Right lobe of liver (tissue), 6 donors: ENCODE measurements around the gene RAB28. TPM values are rescaled to one million over a fixed set of nuclear protein-coding genes. Genes with fewer than 3 reads are reported as not detected.

Experiments
- ATAC-seq, 4 donors: fragments of 200-7000 bp; cut with Tn5 transposase; one replicate each; pipeline ENCODE4 v1.9.1; 2020; ENCODE audit warnings: mild to moderate bottlenecking in 4 of 4, moderate library complexity in 4 of 4
- DNase-seq, 3 donors: peaks; one replicate each; pipeline ENCODE4 v3.0.0-alpha.2; 2020
- H3K27ac ChIP-seq, 3 donors: fragments of 200-600 bp; one replicate each; pipeline ENCODE4 v1.8.0; 2022
- H3K27me3 ChIP-seq, 2 donors: fragments of 200-600 bp; one replicate each; pipeline ENCODE4 v1.8.0; 2022
- H3K36me3 ChIP-seq, 4 donors: fragments of 200-600 bp; sonication (generic) in 1 of 4; one replicate each; pipeline versions ENCODE4 v1.5.1 to v1.8.0; 2017 to 2022; ENCODE audit warnings: control low read depth in 1 of 4
- H3K4me1 ChIP-seq, 4 donors: fragments of 200-600 bp; sonication (generic) in 1 of 4; one replicate each; pipeline versions ENCODE4 v1.5.1 to v1.8.0; 2017 to 2022; ENCODE audit warnings: control low read depth in 1 of 4
- H3K4me3 ChIP-seq, 3 donors: fragments of 200-600 bp; one replicate each; pipeline ENCODE4 v1.8.0; 2022
- H3K9me3 ChIP-seq, 4 donors: fragments of 200-600 bp; sonication (generic) in 1 of 4; one replicate each; pipeline versions ENCODE4 v1.5.1 to v1.8.0; 2017 to 2022; ENCODE audit warnings: control low read depth in 1 of 4
- POLR2A ChIP-seq: fragments of 450-650 bp; IDR thresholded peaks from one replicate; pipeline ENCODE4 v1.6.1; 2017; ENCODE audit warnings: antibody characterized with exemption, mild to moderate bottlenecking
- WGBS: methylation state at CpG from one replicate; pipeline ENCODE4 v1.1.6; 2018; ENCODE audit warnings: low coverage, low lambda C conversion rate; ENCODE audit not compliant: insufficient coverage; ENCODE audit errors: missing lambda C conversion rate; 5-methylcytosine and 5-hydroxymethylcytosine counted together
- intact Hi-C, 2 donors: fragments of 100-400 bp; cut with DNase I; formaldehyde crosslinking; loops; one replicate each; pipeline versions ENCODE4 v1.11.2 to v1.14.1; 2022
- total RNA-seq, 6 experiments: library from RNA; depleted of rRNA in 2 of 6; stranded (reverse); fragments of >200 nt in 2 of 6; fragmentation: NEBNext Ultra II Directional in 3 of 6; extraction: Animal tissue kit (Norgen Biotek cat#: 25700) in 3 of 6; gene quantifications; one replicate each; pipeline versions ENCODE4 v1.1.0 to v1.2.4, GENCODE V29; 2016 to 2023
- TF ChIP-seq, protein P1 (sequence below), 4 donors: fragments of 200-600 bp in 3 of 4; fragments of 450-650 bp in 1 of 4; IDR thresholded peaks; one replicate each; pipeline versions ENCODE4 v1.5.1 to v1.8.0; 2016 to 2022; ENCODE audit warnings: antibody characterized with exemption in 4 of 4, mild to moderate bottlenecking in 2 of 4
- donor health status: DM: no; HTN: yes; CAD: no.
- donor health status: DM: no; HTN: no; CAD: no.
- donor health status: DM: no; HTN: no; CAD: no.
- donor health status: DM: no; HTN: yes; CAD: no.
- donor health status: DM: no; HTN: yes; CAD: no.

Gene RAB28
- total RNA-seq, 6 experiments from 2014 or later: 3.8 to 5.8 (median 5.1) TPM

DNA sequence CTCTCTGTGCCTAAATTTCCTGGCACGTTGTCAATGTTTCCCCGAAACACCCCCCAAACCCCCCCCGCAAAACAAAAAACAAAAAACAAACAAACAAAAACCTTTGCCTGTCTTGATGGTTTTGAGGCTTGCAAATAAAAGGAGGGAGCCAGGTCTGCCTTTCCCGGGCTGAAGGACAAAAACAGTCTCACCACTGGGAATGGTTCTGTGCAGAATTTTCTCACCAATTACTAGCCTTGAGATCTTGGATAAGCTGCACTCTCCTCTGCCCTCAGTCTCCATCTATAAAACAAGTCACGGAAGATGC is 44.6 kb upstream of the RAB28 start:
- WGBS: 3% methylated on average over 5 of the region's 5 CpGs
- no peak for DNase-seq

DNA sequence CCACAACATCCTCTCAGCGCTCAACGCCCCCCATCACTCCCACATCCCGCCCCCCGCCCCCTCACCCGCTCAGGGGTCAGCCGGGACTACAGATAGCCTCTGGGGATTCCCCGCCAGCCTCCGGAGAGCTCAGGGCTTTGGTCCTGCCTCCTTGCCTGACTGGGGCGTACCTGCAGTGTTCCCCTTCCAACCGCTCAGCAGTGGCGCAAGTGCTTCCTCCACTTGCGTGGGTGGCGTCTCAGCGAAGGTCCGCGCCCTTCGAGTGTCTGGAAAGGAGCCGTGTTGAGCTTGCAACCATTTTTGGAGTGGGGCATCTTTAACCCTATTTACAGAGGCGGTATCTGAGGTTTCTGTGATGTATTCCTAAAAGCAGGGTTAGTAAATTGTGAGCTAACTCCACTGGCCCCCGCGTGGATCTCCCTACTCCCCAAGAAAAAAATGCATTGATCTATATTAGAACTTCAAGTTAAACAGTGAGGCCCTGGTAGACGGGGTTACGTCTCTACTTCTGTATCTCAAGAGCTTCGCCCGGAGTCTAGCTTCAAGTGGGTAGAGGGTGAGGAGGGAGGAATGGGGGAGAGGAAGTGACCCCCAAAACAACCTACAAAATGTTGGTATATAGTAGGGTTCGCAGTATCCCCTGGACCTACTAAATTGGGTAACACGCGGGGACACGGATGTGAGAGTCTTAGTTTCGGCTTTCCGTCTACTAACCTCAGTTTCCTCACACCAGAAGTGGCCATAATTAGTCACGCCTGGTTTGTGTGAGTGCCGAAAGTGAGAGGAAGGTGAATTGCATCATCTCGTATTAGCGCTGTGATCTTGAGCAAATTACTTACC is 44.1 kb upstream of the RAB28 start:
- ATAC-seq: no peak

More for the DNA sequence above, 44.6 kb upstream of the RAB28 start:
- Histone ChIP-seq H3K27ac (no peak overlapping the region), H3K9me3 (no peaks in the 10 kb centered on the region), H3K27me3 (peaks cover 8 to 43% of the 10 kb centered on the region in 2 donors), H3K4me3 (no peak overlapping the region), H3K4me1 (peaks cover 0 to 5% (median 0%) of the 10 kb centered on the region in 4 donors), H3K36me3 (no peaks in the 10 kb centered on the region)
- TF ChIP-seq POLR2A: no peak
- TF ChIP-seq, protein P1, sequence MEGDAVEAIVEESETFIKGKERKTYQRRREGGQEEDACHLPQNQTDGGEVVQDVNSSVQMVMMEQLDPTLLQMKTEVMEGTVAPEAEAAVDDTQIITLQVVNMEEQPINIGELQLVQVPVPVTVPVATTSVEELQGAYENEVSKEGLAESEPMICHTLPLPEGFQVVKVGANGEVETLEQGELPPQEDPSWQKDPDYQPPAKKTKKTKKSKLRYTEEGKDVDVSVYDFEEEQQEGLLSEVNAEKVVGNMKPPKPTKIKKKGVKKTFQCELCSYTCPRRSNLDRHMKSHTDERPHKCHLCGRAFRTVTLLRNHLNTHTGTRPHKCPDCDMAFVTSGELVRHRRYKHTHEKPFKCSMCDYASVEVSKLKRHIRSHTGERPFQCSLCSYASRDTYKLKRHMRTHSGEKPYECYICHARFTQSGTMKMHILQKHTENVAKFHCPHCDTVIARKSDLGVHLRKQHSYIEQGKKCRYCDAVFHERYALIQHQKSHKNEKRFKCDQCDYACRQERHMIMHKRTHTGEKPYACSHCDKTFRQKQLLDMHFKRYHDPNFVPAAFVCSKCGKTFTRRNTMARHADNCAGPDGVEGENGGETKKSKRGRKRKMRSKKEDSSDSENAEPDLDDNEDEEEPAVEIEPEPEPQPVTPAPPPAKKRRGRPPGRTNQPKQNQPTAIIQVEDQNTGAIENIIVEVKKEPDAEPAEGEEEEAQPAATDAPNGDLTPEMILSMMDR (IDR thresholded peaks at IDR 0.05): no peak
- ATAC-seq: no peak
- intact Hi-C loops: no loop called here

DNA sequence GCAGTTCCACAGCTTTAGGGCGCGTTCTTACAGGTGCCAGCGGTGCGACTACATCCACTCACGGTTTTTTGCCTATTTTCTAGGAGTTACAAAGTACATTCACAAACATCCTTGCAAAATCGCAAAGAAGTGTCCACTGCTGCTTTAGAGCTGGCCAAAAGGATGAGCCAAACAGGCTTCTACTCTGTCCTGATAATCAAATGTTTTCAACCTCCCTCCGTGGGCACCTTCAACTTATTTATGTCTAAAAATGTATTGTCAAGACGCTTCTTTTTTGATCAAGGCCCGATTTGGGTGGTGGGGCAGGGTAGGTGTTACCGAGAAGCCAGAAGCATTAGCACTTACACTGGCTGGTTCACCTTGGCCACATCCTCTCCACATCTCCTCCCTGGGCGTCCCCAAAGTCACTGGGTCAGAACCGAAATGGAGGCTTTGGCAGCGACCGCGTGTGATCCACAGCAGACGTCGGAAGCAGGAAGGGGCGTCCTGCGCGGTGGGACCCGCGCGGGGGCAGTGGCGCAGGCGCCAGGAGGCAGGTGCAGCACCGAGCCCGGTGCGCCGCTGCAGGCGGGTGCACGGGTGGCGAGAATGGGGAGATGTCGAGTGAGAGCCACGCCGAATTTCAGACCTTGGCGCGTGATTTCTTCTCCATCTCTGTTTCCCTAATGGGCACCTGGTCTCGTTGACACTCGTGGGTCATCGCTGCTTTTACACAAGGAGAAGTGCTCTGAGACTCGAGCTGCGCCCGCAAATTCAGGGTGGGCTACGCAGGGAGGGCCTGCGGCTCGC is 43.2 kb upstream of the RAB28 start:
- Histone ChIP-seq H3K27me3 (peaks cover 8 to 41% of the 10 kb centered on the region in 2 donors), H3K27ac (no peak overlapping the region), H3K4me1 (peaks cover 0 to 5% (median 0%) of the 10 kb centered on the region in 4 donors), H3K9me3 (no peaks in the 10 kb centered on the region), H3K36me3 (no peaks in the 10 kb centered on the region), H3K4me3 (no peak overlapping the region)
- DNase-seq (no peak), ATAC-seq (no peak)
- no peak for TF ChIP-seq POLR2A
- TF ChIP-seq, protein P1 (IDR thresholded peaks at IDR 0.05): no peak
- intact Hi-C loops: no loop called here
- whole genome bisulfite sequencing: 2% methylated on average over 22 of the region's 46 CpGs

More for the DNA sequence above, 44.1 kb upstream of the RAB28 start:
- no peak overlapping the region for H3K4me3 ChIP-seq
- no peak for TF ChIP-seq POLR2A
- TF ChIP-seq, protein P1 (IDR thresholded peaks at IDR 0.05): no peak
- intact Hi-C loops: no loop called here
- H3K36me3 ChIP-seq: no peaks in the 10 kb centered on the region
- H3K27ac ChIP-seq: no peak overlapping the region
- H3K9me3 ChIP-seq: no peaks in the 10 kb centered on the region
- H3K4me1 ChIP-seq: peaks cover 0 to 5% (median 0%) of the 10 kb centered on the region in 4 donors
- 5% methylated on average over 17 of the region's 35 CpGs for WGBS
- DNase-seq: no peak
- H3K27me3 ChIP-seq: peaks cover 8 to 45% of the 10 kb centered on the region in 2 donors

DNA sequence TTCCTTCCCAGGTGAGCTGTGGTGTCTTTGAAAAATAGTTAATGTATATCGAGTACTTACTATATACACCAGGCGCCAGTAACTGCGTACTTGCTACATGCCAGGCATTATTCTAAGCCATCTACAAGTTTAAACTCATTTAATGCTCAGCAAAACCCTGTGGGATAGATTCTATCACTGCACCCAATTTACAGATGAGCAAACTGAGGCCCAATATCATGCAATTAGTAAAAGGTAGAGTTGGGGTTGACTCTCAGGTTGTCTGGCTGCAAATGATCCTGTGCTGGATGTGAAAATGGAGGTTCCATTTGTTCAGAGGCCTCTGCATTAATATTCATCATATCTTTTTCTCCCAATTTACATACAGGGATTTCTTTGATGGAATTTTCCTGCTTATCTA is 42.5 kb upstream of the RAB28 start:
- DNase-seq: no peak
- intact Hi-C loops: no loop called here
- Histone ChIP-seq H3K4me1 (peaks cover 0 to 5% (median 0%) of the 10 kb centered on the region in 4 donors), H3K27me3 (peaks cover 8 to 40% of the 10 kb centered on the region in 2 donors), H3K4me3 (no peak overlapping the region), H3K27ac (no peak overlapping the region), H3K9me3 (no peaks in the 10 kb centered on the region), H3K36me3 (no peaks in the 10 kb centered on the region)
- ATAC-seq: no peak
- TF ChIP-seq, protein P1 (IDR thresholded peaks at IDR 0.05): no peak
- no peak for TF ChIP-seq POLR2A
- WGBS: 33% methylated on average over 3 of the region's 3 CpGs
